Muscle of leg (tissue), 11 donors: Measurements from ENCODE around the gene CHID1. TPM values are rescaled to one million over a fixed set of nuclear protein-coding genes. Genes with fewer than 3 reads are reported as not detected.
A peak's percentile ranks its signal among the peaks of the same experiment; 100 is the strongest.

Source experiments
- DNase-seq: peaks from one replicate; pipeline ENCODE4 v3.0.0; 2013
- H3K27ac ChIP-seq: one replicate; pipeline ENCODE4 v1.5.1; 2013; ENCODE audit warnings: mild to moderate bottlenecking, low read length, control low read depth
- H3K27me3 ChIP-seq: one replicate; pipeline ENCODE4 v1.6.1; 2013; ENCODE audit warnings: low read length; ENCODE audit not compliant: control insufficient read depth, insufficient read depth
- H3K36me3 ChIP-seq: one replicate; pipeline ENCODE4 v1.6.1; 2013; ENCODE audit warnings: low read length; ENCODE audit not compliant: control insufficient read depth, insufficient read depth
- H3K4me1 ChIP-seq: one replicate; pipeline ENCODE4 v1.6.1; 2013; ENCODE audit warnings: low read length; ENCODE audit not compliant: control insufficient read depth, insufficient read depth
- H3K4me3 ChIP-seq: one replicate; pipeline ENCODE4 v1.5.1; 2013; ENCODE audit warnings: low read length, control low read depth
- H3K9me3 ChIP-seq: replicated peaks from 2 replicates; pipeline ENCODE4 v1.6.1; 2013; ENCODE audit warnings: low read depth, low read length; ENCODE audit not compliant: control insufficient read depth
- WGBS: methylation state at CpG from one replicate; pipeline ENCODE4 v1.1.5; 2013; ENCODE audit warnings: missing lambda C conversion rate; ENCODE audit not compliant: insufficient coverage; 5-methylcytosine and 5-hydroxymethylcytosine counted together
- polyA plus RNA-seq, 8 donors: library from polyadenylated mRNA; unstranded; fragments of 120-200 nt; gene quantifications; one replicate each; pipeline versions ENCODE4 v1.2.1 to v1.2.3, GENCODE V29; 2013; ENCODE audit warnings: inconsistent platforms in 1 of 8, low replicate concordance in 1 of 8; ENCODE audit not compliant: insufficient read length in 8 of 8, insufficient read depth in 1 of 8
- total RNA-seq: library from RNA; stranded (reverse); fragments of 120-200 nt; gene quantifications from one replicate; pipeline ENCODE4 v1.2.4, GENCODE V29; 2013

Gene CHID1
- total and polyA plus RNA-seq, 9 donors: 30.5 to 77.4 (median 65.4) TPM

GRCh38 chr11:911890-912219 lies 1.2 kb upstream of the CHID1 start:
- H3K9me3 ChIP-seq: no peaks in the 10 kb centered on the region
- H3K36me3 ChIP-seq: peaks cover 8% of the 10 kb centered on the region
- 88% methylated on average over 11 of the region's 11 CpGs for WGBS
- DNase-seq: no peak
- peak overlapping the region; percentile 79 for H3K27ac ChIP-seq
- H3K4me1 ChIP-seq: peaks cover 19% of the 10 kb centered on the region
- no peaks in the 10 kb centered on the region for H3K27me3 ChIP-seq
- peak overlapping the region; percentile 60 for H3K4me3 ChIP-seq

DNA sequence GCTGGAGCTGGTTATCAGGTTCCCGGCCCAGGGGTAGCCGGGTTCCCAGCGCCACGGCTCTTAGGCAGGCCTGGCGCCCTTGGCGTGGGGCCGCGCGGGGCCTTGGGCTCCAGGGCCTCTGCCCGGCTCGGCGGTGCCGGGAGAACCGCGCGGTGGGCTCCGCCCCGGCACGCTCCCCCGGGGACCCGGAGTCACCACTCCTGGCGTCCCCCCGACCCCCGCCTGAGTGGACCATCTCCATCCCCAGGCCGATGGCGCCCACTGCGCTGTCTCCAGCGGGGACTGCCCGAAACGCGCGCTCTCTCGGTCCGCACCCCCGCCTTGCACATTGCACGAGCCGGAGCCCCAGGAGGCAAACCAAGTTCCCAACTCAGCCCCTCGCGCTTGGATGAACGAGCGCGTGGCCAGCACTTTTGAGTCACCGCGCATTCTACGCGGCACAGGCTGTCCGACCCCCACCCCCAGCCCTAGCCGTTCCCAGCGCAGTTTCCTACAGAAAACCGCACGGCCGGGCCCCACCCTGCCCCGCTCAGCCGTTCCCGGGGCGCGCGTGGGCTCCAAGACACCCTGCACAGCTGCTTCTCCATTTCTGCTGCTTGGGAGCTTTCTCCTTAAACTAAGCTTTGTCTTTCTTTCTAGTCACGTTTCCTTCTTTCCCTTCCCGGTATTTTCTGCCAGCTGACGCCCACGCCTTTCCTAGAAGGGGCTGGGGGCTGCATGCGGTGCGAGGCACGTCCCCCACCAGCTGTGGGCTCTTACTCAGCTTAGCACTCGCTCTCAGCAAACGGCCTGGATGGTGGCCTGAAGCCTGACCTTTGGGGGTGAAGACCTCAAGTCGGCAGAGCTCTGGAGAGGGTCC lies 650 bp upstream of the CHID1 start:
- under 1% methylated on average over 64 of the region's 68 CpGs for WGBS
- peaks cover 8% of the 10 kb centered on the region for H3K36me3 ChIP-seq
- no peaks in the 10 kb centered on the region for H3K9me3 ChIP-seq
- peak overlapping the region; percentile 60 for H3K4me3 ChIP-seq
- peaks cover 19% of the 10 kb centered on the region for H3K4me1 ChIP-seq
- H3K27ac ChIP-seq: peak overlapping the region; percentile 79
- peak; percentile 70 for DNase-seq
- H3K27me3 ChIP-seq: no peaks in the 10 kb centered on the region

DNA sequence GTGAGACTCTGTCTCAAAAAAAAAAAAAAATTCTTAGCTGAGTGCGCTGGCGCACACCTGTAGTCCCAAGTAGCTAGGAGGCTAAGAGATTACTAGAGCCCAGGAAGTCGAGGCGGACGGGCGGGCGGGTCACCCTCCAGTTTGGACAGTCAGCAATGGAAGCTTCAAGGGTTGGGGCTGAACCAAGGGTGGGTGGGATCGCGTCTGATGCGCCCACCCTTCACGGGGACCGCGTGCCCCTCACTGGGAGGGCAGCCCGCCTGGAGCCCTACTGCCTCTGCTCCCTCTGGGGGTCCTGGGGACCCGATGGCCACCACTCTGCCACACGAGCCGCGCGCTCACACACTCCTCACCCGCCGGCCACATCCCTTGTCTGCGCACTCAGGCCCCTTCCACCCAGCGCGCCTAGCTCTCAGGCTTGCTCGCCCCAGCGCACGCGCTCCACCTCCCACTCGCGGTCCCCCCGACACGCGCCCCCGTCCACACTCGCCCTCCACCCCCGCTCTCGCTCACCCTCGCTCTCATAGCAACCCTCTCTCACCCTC lies 494 bp downstream of the CHID1 start:
- H3K4me1 ChIP-seq: peaks cover 19% of the 10 kb centered on the region
- WGBS: 2% methylated on average over 30 of the region's 38 CpGs
- H3K27ac ChIP-seq: no peak overlapping the region

GRCh38 chr11:909406-909805 lies 1.2 kb downstream of the CHID1 start:
- Histone ChIP-seq H3K4me3 (no peak overlapping the region), H3K27ac (no peak overlapping the region), H3K27me3 (no peaks in the 10 kb centered on the region), H3K4me1 (peaks cover 19% of the 10 kb centered on the region), H3K36me3 (peaks cover 16% of the 10 kb centered on the region), H3K9me3 (no peaks in the 10 kb centered on the region)
- 92% methylated on average over 6 of the region's 11 CpGs for WGBS
- no peak for DNase-seq

More for the DNA sequence above, 494 bp downstream of the CHID1 start:
- H3K9me3 ChIP-seq: no peaks in the 10 kb centered on the region
- H3K4me3 ChIP-seq: peak overlapping the region; percentile 73
- peaks cover 9% of the 10 kb centered on the region for H3K36me3 ChIP-seq
- no peaks in the 10 kb centered on the region for H3K27me3 ChIP-seq
- DNase-seq: no peak

- no peaks in the 10 kb centered on the region for H3K9me3 ChIP-seq
- H3K27me3 ChIP-seq: no peaks in the 10 kb centered on the region
- H3K4me3 ChIP-seq: no peak overlapping the region
- WGBS: 84% methylated on average over 2 of the region's 5 CpGs
- H3K36me3 ChIP-seq: peaks cover 26% of the 10 kb centered on the region
- H3K27ac ChIP-seq: no peak overlapping the region
- H3K4me1 ChIP-seq: peaks cover 19% of the 10 kb centered on the region
- no peak for DNase-seq
Measured at GRCh38 chr11:908273-908672, 2.3 kb downstream of the CHID1 start.

- 89% methylated on average over 2 of the region's 2 CpGs for WGBS
- peaks cover 32% of the 10 kb centered on the region for H3K36me3 ChIP-seq
- H3K4me1 ChIP-seq: peaks cover 19% of the 10 kb centered on the region
- H3K4me3 ChIP-seq: no peak overlapping the region
- H3K9me3 ChIP-seq: no peaks in the 10 kb centered on the region
- no peak overlapping the region for H3K27ac ChIP-seq
- no peaks in the 10 kb centered on the region for H3K27me3 ChIP-seq
- no peak for DNase-seq
Measured at GRCh38 chr11:907668-908067, 2.9 kb downstream of the CHID1 start.

GRCh38 chr11:905952-906351 lies 4.7 kb downstream of the CHID1 start:
- no peak for DNase-seq
- WGBS: no CpG with 5 or more reads among the region's 7 CpGs
- H3K27ac ChIP-seq: no peak overlapping the region
- H3K27me3 ChIP-seq: no peaks in the 10 kb centered on the region
- no peaks in the 10 kb centered on the region for H3K9me3 ChIP-seq
- no peak overlapping the region for H3K4me3 ChIP-seq
- peaks cover 49% of the 10 kb centered on the region for H3K36me3 ChIP-seq
- peaks cover 9% of the 10 kb centered on the region for H3K4me1 ChIP-seq

GRCh38 chr11:904380-904779 lies 6.2 kb downstream of the CHID1 start:
- peaks cover 65% of the 10 kb centered on the region for H3K36me3 ChIP-seq
- 100% methylated on average over 2 of the region's 7 CpGs for WGBS
- no peak overlapping the region for H3K4me3 ChIP-seq
- H3K4me1 ChIP-seq: peaks cover under 1% of the 10 kb centered on the region
- DNase-seq: no peak
- H3K9me3 ChIP-seq: no peaks in the 10 kb centered on the region
- H3K27me3 ChIP-seq: no peaks in the 10 kb centered on the region
- no peak overlapping the region for H3K27ac ChIP-seq

DNA sequence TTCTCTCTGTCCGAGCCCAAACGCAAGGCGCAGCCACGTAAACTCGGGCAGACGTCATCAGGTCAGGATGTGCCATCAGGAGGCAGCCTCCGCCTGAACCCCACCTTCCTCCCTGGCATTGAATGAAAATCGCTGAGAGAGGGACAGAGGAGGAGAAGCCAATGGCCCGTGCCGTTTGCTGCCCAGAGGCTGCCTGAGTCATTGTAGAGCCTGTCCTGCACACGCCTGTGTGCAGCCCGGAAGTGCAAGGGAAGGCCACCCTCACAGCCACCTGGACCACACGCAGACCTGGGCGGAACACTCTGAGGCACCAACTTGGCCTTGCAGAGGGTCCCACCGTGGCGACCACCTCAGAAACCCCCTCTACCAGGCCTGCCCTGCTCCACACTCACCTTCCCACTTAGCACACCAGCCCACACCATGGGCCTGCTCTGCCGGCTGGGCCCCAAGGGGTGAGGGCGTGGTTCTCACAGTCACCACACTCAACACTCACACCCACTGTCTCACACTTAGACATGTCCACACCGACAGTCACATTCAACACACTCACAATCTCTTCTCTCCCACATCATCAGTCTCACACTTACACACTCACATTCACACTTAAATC lies 9.1 kb downstream of the CHID1 start:
- H3K9me3 ChIP-seq: no peaks in the 10 kb centered on the region
- DNase-seq: no peak
- H3K4me3 ChIP-seq: no peak overlapping the region
- H3K27me3 ChIP-seq: no peaks in the 10 kb centered on the region
- H3K36me3 ChIP-seq: peaks cover 70% of the 10 kb centered on the region
- WGBS: 94% methylated on average over 13 of the region's 19 CpGs
- peaks cover 11% of the 10 kb centered on the region for H3K4me1 ChIP-seq
- H3K27ac ChIP-seq: no peak overlapping the region

GRCh38 chr11:900545-900944 lies 10.1 kb downstream of the CHID1 start:
- peaks cover 70% of the 10 kb centered on the region for H3K36me3 ChIP-seq
- no peaks in the 10 kb centered on the region for H3K9me3 ChIP-seq
- no peak for DNase-seq
- peaks cover 11% of the 10 kb centered on the region for H3K4me1 ChIP-seq
- H3K4me3 ChIP-seq: no peak overlapping the region
- H3K27me3 ChIP-seq: no peaks in the 10 kb centered on the region
- H3K27ac ChIP-seq: no peak overlapping the region
- WGBS: 81% methylated on average over 6 of the region's 7 CpGs
